Measurements from ENCODE around the gene RABGAP1L.

The RABGAP1L gene

GRCh38 chr1:174928541-174928940 is 769.2 kb downstream of the RABGAP1L start:
- H3K36me3 ChIP-seq (replicated peaks): no peaks in the 10 kb centered on the region
- H3K27ac ChIP-seq: no peak overlapping the region
- no peaks in the 10 kb centered on the region for H3K27me3 ChIP-seq (replicated peaks)
- no peak for TF ChIP-seq CTCF (IDR thresholded peaks at IDR 0.05; ENCODE audit: low read depth, low read length, missing control alignments)
- in situ Hi-C loops (cut with HindIII; ENCODE audit: low pct_ligation_motif_present, low sequenced_read_pairs): no loop called here
- DNase-seq: no peak
- H3K4me3 ChIP-seq (ENCODE audit: low read depth, low read length): no peak overlapping the region

- TF ChIP-seq CTCF (IDR thresholded peaks at IDR 0.05; ENCODE audit: low read depth, low read length, missing control alignments): no peak
- no peak overlapping the region for H3K27ac ChIP-seq
- in situ Hi-C loops (cut with HindIII; ENCODE audit: low pct_ligation_motif_present, low sequenced_read_pairs): no loop called here
These were observed 771.9 kb downstream of the RABGAP1L start for GRCh38 chr1:174931214-174931613.

GRCh38 chr1:174932587-174932986 is 773.3 kb downstream of the RABGAP1L start:
- DNase-seq: no peak
- H3K4me3 ChIP-seq (ENCODE audit: low read depth, low read length): no peak overlapping the region
- in situ Hi-C loops (cut with HindIII; ENCODE audit: low pct_ligation_motif_present, low sequenced_read_pairs): no loop called here
- peak; percentile 38 for TF ChIP-seq CTCF (IDR thresholded peaks at IDR 0.05; ENCODE audit: low read depth, low read length, missing control alignments)
- H3K27ac ChIP-seq: no peak overlapping the region
- H3K36me3 ChIP-seq (replicated peaks): no peaks in the 10 kb centered on the region
- H3K27me3 ChIP-seq (replicated peaks): no peaks in the 10 kb centered on the region

More at GRCh38 chr1:174931214-174931613, 771.9 kb downstream of the RABGAP1L start:
- no peak for DNase-seq
- Histone ChIP-seq H3K36me3 (replicated peaks) (no peaks in the 10 kb centered on the region), H3K4me3 (ENCODE audit: low read depth, low read length) (no peak overlapping the region), H3K27me3 (replicated peaks) (no peaks in the 10 kb centered on the region)

GRCh38 chr1:174935961-174936727 is 776.8 kb downstream of the RABGAP1L start:
- in situ Hi-C loops (cut with HindIII; ENCODE audit: low pct_ligation_motif_present, low sequenced_read_pairs): no loop called here

GRCh38 chr1:174938281-174939007 is 779.1 kb downstream of the RABGAP1L start:
- Histone ChIP-seq H3K4me3 (ENCODE audit: low read depth, low read length) (no peak overlapping the region), H3K36me3 (replicated peaks) (no peaks in the 10 kb centered on the region), H3K27ac (no peak overlapping the region), H3K27me3 (replicated peaks) (no peaks in the 10 kb centered on the region)
- DNase-seq: no peak
- TF ChIP-seq CTCF (IDR thresholded peaks at IDR 0.05; ENCODE audit: low read depth, low read length, missing control alignments): no peak
- in situ Hi-C loops (cut with HindIII; ENCODE audit: low pct_ligation_motif_present, low sequenced_read_pairs): no loop called here

More at GRCh38 chr1:174935961-174936727, 776.8 kb downstream of the RABGAP1L start:
- H3K27ac ChIP-seq: no peak overlapping the region
- no peak overlapping the region for H3K4me3 ChIP-seq (ENCODE audit: low read depth, low read length)
- TF ChIP-seq CTCF (IDR thresholded peaks at IDR 0.05; ENCODE audit: low read depth, low read length, missing control alignments): no peak
- DNase-seq: no peak
- H3K27me3 ChIP-seq (replicated peaks): no peaks in the 10 kb centered on the region
- H3K36me3 ChIP-seq (replicated peaks): no peaks in the 10 kb centered on the region
